Gastroesophageal sphincter (tissue), 4 donors: ENCODE measurements around the gene TEX29. TPM values are rescaled to one million over a fixed set of nuclear protein-coding genes. Genes with fewer than 3 reads are reported as not detected.

Source experiments
- ATAC-seq: fragments of 150-250 bp; one replicate; pipeline ENCODE4 v1.9.1; 2016; ENCODE audit warnings: mild to moderate bottlenecking, moderate library complexity
- H3K27ac ChIP-seq, 4 donors: fragments of 200-600 bp; sonication (generic) in 3 of 4; 1 replicate in 3 of 4; 2 replicates in 1 of 4; pipeline ENCODE4 v1.5.1; 2016 to 2019
- H3K27me3 ChIP-seq: fragments of 200-600 bp; sonication (generic); one replicate; pipeline ENCODE4 v1.5.1; 2019
- H3K36me3 ChIP-seq, 2 donors: fragments of 200-600 bp; sonication (generic); one replicate each; pipeline ENCODE4 v1.5.1; 2019; ENCODE audit warnings: control low read depth in 1 of 2
- H3K4me1 ChIP-seq, 3 donors: fragments of 200-600 bp; sonication (generic); 1 replicate in 2 of 3; 2 replicates in 1 of 3; pipeline ENCODE4 v1.5.1; 2016 to 2019; ENCODE audit warnings: control low read depth in 2 of 3
- H3K4me3 ChIP-seq, 2 donors: fragments of 200-600 bp; sonication (generic); one replicate each; pipeline ENCODE4 v1.5.1; 2019; ENCODE audit warnings: mild to moderate bottlenecking in 1 of 2, moderate library complexity in 1 of 2
- H3K9me3 ChIP-seq, 3 donors: fragments of 200-600 bp; sonication (generic); one replicate each; pipeline ENCODE4 v1.5.1; 2017 to 2019; ENCODE audit warnings: control low read depth in 2 of 3
- CTCF ChIP-seq, 4 experiments: fragments of 200-600 bp in 2 of 4; fragments of 450-650 bp in 2 of 4; sonication (generic) in 1 of 4; IDR thresholded peaks; one replicate each; pipeline ENCODE4 v1.5.1; 2017 to 2019; ENCODE audit warnings: antibody characterized with exemption in 4 of 4, mild to moderate bottlenecking in 2 of 4, moderate library complexity in 2 of 4
- EP300 ChIP-seq: sonication (generic); formaldehyde crosslinking; IDR thresholded peaks from one replicate; pipeline ENCODE4 v1.6.1; 2017; ENCODE audit warnings: antibody characterized with exemption, mild to moderate bottlenecking
- POLR2A ChIP-seq, 2 donors: fragments of 450-650 bp; IDR thresholded peaks; one replicate each; pipeline ENCODE4 v1.6.1; 2017; ENCODE audit warnings: antibody characterized with exemption in 2 of 2, mild to moderate bottlenecking in 2 of 2, moderate library complexity in 1 of 2
- POLR2AphosphoS5 ChIP-seq: sonication (generic); formaldehyde crosslinking; IDR thresholded peaks from one replicate; pipeline ENCODE4 v1.6.1; 2017; ENCODE audit warnings: antibody characterized with exemption
- WGBS, 2 donors: methylation state at CpG; one replicate each; pipeline ENCODE4 v1.1.5; 2018; ENCODE audit warnings: low coverage in 1 of 2; 5-methylcytosine and 5-hydroxymethylcytosine counted together
- total RNA-seq, 4 donors: library from RNA; depleted of rRNA; stranded (reverse); fragments of >200 nt; gene quantifications; one replicate each; pipeline ENCODE4 v1.1.0, GENCODE V29; 2016

TEX29 gene
- total RNA-seq, 4 donors from 2014 or later = 1.9 TPM; not detected in 3

GRCh38 chr13:111363121-111363520, 42.7 kb downstream of the TEX29 start:
- no peak overlapping the region for H3K4me3 ChIP-seq

GRCh38 chr13:111363591-111363990, 43.1 kb downstream of the TEX29 start:
- ATAC-seq = no peak
- Histone ChIP-seq H3K27me3 (peaks cover 46% of the 10 kb centered on the region), H3K36me3 (no peaks in the 10 kb centered on the region), H3K9me3 (no peaks in the 10 kb centered on the region), H3K27ac (no peak overlapping the region), H3K4me3 (no peak overlapping the region), H3K4me1 (no peaks in the 10 kb centered on the region)
- TF ChIP-seq POLR2A (IDR thresholded peaks at IDR 0.05) (no peak), CTCF (IDR thresholded peaks at IDR 0.05) (no peak), POLR2AphosphoS5 (no peak), EP300 (no peak)
- 70 to 71% methylated on average over 2 to 6 of the region's 7 CpGs for WGBS, 2 donors

More at GRCh38 chr13:111363121-111363520, 42.7 kb downstream of the TEX29 start:
- H3K4me1 ChIP-seq = no peaks in the 10 kb centered on the region
- H3K9me3 ChIP-seq = no peaks in the 10 kb centered on the region
- H3K27me3 ChIP-seq = peaks cover 46% of the 10 kb centered on the region
- 50 to 67% methylated on average over 1 to 2 of the region's 12 CpGs for WGBS, 2 donors
- H3K27ac ChIP-seq = no peak overlapping the region
- ATAC-seq = no peak
- no peak for TF ChIP-seq POLR2AphosphoS5
- no peak for TF ChIP-seq POLR2A (IDR thresholded peaks at IDR 0.05)
- no peak for TF ChIP-seq CTCF (IDR thresholded peaks at IDR 0.05)
- no peak for TF ChIP-seq EP300
- no peaks in the 10 kb centered on the region for H3K36me3 ChIP-seq

- H3K4me3 ChIP-seq = no peak overlapping the region
- no peaks in the 10 kb centered on the region for H3K36me3 ChIP-seq
- peak; percentile 20 for ATAC-seq
- no peaks in the 10 kb centered on the region for H3K9me3 ChIP-seq
- H3K27ac ChIP-seq = no peak overlapping the region
- H3K27me3 ChIP-seq = peaks cover 48% of the 10 kb centered on the region
- no peaks in the 10 kb centered on the region for H3K4me1 ChIP-seq
- no peak for TF ChIP-seq POLR2A (IDR thresholded peaks at IDR 0.05)
- TF ChIP-seq POLR2AphosphoS5 = no peak
- no peak for TF ChIP-seq EP300
- no peak for TF ChIP-seq CTCF (IDR thresholded peaks at IDR 0.05)
- 85 to 91% methylated on average over 10 to 13 of the region's 17 CpGs for WGBS, 2 donors
Observed at GRCh38 chr13:111365149-111366005, 44.9 kb downstream of the TEX29 start.

- Histone ChIP-seq H3K4me1 (no peaks in the 10 kb centered on the region), H3K27ac (no peak overlapping the region), H3K4me3 (no peak overlapping the region), H3K27me3 (peaks cover 43% of the 10 kb centered on the region), H3K9me3 (no peaks in the 10 kb centered on the region), H3K36me3 (no peaks in the 10 kb centered on the region)
- WGBS, 2 donors = 100% methylated on average over 1 of the region's 2 CpGs
- ATAC-seq = no peak
- TF ChIP-seq POLR2AphosphoS5 = no peak
- TF ChIP-seq EP300 = no peak
- no peak for TF ChIP-seq POLR2A (IDR thresholded peaks at IDR 0.05)
- TF ChIP-seq CTCF (IDR thresholded peaks at IDR 0.05) = no peak
Observed at GRCh38 chr13:111367340-111367739, 46.9 kb downstream of the TEX29 start.

GRCh38 chr13:111368091-111368490, 47.6 kb downstream of the TEX29 start:
- TF ChIP-seq CTCF (IDR thresholded peaks at IDR 0.05) (no peak), POLR2A (IDR thresholded peaks at IDR 0.05) (no peak), EP300 (no peak)
- Histone ChIP-seq H3K36me3 (no peaks in the 10 kb centered on the region), H3K9me3 (no peaks in the 10 kb centered on the region), H3K4me3 (no peak overlapping the region), H3K27me3 (peaks cover 38% of the 10 kb centered on the region), H3K27ac (no peak overlapping the region), H3K4me1 (no peaks in the 10 kb centered on the region)
- WGBS, 2 donors = 82 to 83% methylated on average over 3 of the region's 4 CpGs
- ATAC-seq = no peak
